Activated CD4-positive, alpha-beta T cell treated with anti-CD3 and anti-CD28 coated beads for 48 hours (primary cell): ENCODE measurements around the gene GPRIN1.
A peak's percentile ranks its signal among the peaks of the same experiment; 100 is the strongest.
"Not testable (repeated sequence)": the region's sequence is repeated elsewhere in the genome, so short reads cannot be mapped to it uniquely, and the experiment has no call there.

Experiments used
- DNase-seq: peaks from one replicate; pipeline ENCODE4 v3.0.0-alpha.2; 2020

GPRIN1 gene

GRCh38 chr5:176565760-176566288, 44.1 kb downstream of the GPRIN1 start:
- no peak for DNase-seq

- no peak for DNase-seq
Observed at GRCh38 chr5:176564002-176564401, 46.0 kb downstream of the GPRIN1 start.

- DNase-seq, result no peak
Observed at GRCh38 chr5:176562189-176562588, 47.8 kb downstream of the GPRIN1 start.

- DNase-seq, result no peak
Observed at GRCh38 chr5:176561259-176561658, 48.7 kb downstream of the GPRIN1 start.

- peak; percentile 60 for DNase-seq
Observed at GRCh38 chr5:176560364-176560763, 49.6 kb downstream of the GPRIN1 start.

- DNase-seq, result no peak
Observed at GRCh38 chr5:176559683-176560082, 50.3 kb downstream of the GPRIN1 start.

- DNase-seq, result no peak
Observed at GRCh38 chr5:176557846-176558245, 52.1 kb downstream of the GPRIN1 start.

GRCh38 chr5:176553260-176554085, 56.5 kb downstream of the GPRIN1 start:
- peak; percentile 40 for DNase-seq

GRCh38 chr5:176552332-176552869, 57.6 kb downstream of the GPRIN1 start:
- no peak for DNase-seq

- DNase-seq, result not testable (repeated sequence)
Observed at GRCh38 chr5:176550937-176551336, 59.0 kb downstream of the GPRIN1 start.

GRCh38 chr5:176550275-176550831, 59.6 kb downstream of the GPRIN1 start:
- DNase-seq, result no peak

- DNase-seq, result no peak
Observed at GRCh38 chr5:176549871-176550270, 60.1 kb downstream of the GPRIN1 start.

GRCh38 chr5:176548967-176549444, 61.0 kb downstream of the GPRIN1 start, which contains the start of gene CDHR2:
Gene CDHR2, plus strand, starts transcription at chr5:176549342. Its CDS starts 16,011 bp downstream, at chr5:176565353.
- no peak for DNase-seq

GRCh38 chr5:176547802-176548201, 62.2 kb downstream of the GPRIN1 start:
- DNase-seq, result no peak
